HG02970 (cell line): ENCODE measurements around the gene ZNF512.
A peak's percentile ranks its signal among the peaks of the same experiment; 100 is the strongest.
"Not testable (repeated sequence)": the region's sequence is repeated elsewhere in the genome, so short reads cannot be mapped to it uniquely, and the experiment has no call there.

Experiments used
- ATAC-seq: cut with Tn5 transposase; IDR thresholded peaks from one replicate; pipeline ENCODE4 v1.9.1; 2021; ENCODE audit warnings: mild to moderate bottlenecking, moderate library complexity, moderate number of reproducible peaks; ENCODE audit not compliant: unreplicated experiment, low FRiP score

The ZNF512 gene

GRCh38 chr2:27581417-27582128, 1.3 kb upstream of the ZNF512 start:
- ATAC-seq: no peak

GRCh38 chr2:27582129-27582694, 630 bp upstream of the ZNF512 start:
- no peak for ATAC-seq

GRCh38 chr2:27583390-27583915, 611 bp downstream of the ZNF512 start:
- ATAC-seq: no peak

GRCh38 chr2:27584597-27584996, 1.8 kb downstream of the ZNF512 start:
- ATAC-seq: no peak

GRCh38 chr2:27587025-27587424, 4.2 kb downstream of the ZNF512 start:
- no peak for ATAC-seq

GRCh38 chr2:27588308-27588707, 5.5 kb downstream of the ZNF512 start:
- ATAC-seq: no peak

- ATAC-seq: no peak
Observed at GRCh38 chr2:27591745-27592144, 8.9 kb downstream of the ZNF512 start.

GRCh38 chr2:27593240-27593639, 10.4 kb downstream of the ZNF512 start:
- no peak for ATAC-seq

GRCh38 chr2:27594020-27594703, 11.3 kb downstream of the ZNF512 start:
- not testable (repeated sequence) for ATAC-seq

- not testable (repeated sequence) for ATAC-seq
Observed at GRCh38 chr2:27595412-27595811, 12.6 kb downstream of the ZNF512 start.

GRCh38 chr2:27596627-27597026, 13.8 kb downstream of the ZNF512 start:
- ATAC-seq: no peak

GRCh38 chr2:27606611-27607010, 23.8 kb downstream of the ZNF512 start:
- no peak for ATAC-seq

GRCh38 chr2:27613985-27614384, 31.1 kb downstream of the ZNF512 start:
- ATAC-seq: no peak

GRCh38 chr2:27615316-27615715, 32.5 kb downstream of the ZNF512 start:
- no peak for ATAC-seq

- no peak for ATAC-seq
Observed at GRCh38 chr2:27621524-27621923, 38.7 kb downstream of the ZNF512 start.

GRCh38 chr2:27622921-27623384, 40.1 kb downstream of the ZNF512 start:
- ATAC-seq: no peak

- no peak for ATAC-seq
Observed at GRCh38 chr2:27624943-27625342, 42.1 kb downstream of the ZNF512 start.

GRCh38 chr2:27626323-27626722, 43.5 kb downstream of the ZNF512 start:
- not testable (repeated sequence) for ATAC-seq

- ATAC-seq: not testable (repeated sequence)
Observed at GRCh38 chr2:27626921-27627320, 44.1 kb downstream of the ZNF512 start.

GRCh38 chr2:27627963-27628766, 45.3 kb downstream of the ZNF512 start:
- ATAC-seq: peak; percentile 12
